Measurements from ENCODE around the gene MYBPHL.

DNA sequence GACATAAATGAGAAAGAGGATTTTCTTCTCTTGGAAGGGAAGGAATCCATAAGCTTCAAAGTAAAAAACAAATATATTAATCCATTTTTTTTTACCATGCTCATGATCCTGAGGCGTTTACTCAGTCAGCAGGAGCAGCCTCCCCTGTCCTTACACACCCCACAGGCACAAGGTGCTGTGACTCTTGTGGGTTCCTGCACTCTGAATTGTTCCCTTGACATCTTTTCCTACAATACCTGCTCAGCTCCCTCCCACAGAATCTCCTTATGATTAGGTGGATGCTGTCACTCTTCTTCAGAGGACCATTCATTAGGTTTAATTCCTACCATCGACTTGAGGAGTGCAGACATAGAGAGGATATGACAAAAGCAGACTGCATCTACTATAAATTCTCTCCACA, 13.8 kb downstream of the MYBPHL start:
- TF ChIP-seq, protein P1, sequence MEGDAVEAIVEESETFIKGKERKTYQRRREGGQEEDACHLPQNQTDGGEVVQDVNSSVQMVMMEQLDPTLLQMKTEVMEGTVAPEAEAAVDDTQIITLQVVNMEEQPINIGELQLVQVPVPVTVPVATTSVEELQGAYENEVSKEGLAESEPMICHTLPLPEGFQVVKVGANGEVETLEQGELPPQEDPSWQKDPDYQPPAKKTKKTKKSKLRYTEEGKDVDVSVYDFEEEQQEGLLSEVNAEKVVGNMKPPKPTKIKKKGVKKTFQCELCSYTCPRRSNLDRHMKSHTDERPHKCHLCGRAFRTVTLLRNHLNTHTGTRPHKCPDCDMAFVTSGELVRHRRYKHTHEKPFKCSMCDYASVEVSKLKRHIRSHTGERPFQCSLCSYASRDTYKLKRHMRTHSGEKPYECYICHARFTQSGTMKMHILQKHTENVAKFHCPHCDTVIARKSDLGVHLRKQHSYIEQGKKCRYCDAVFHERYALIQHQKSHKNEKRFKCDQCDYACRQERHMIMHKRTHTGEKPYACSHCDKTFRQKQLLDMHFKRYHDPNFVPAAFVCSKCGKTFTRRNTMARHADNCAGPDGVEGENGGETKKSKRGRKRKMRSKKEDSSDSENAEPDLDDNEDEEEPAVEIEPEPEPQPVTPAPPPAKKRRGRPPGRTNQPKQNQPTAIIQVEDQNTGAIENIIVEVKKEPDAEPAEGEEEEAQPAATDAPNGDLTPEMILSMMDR (IDR thresholded peaks at IDR 0.05): no peak
- TF ChIP-seq EP300 (IDR thresholded peaks at IDR 0.05) (no peak), POLR2A (IDR thresholded peaks at IDR 0.05) (no peak)
